ENCODE results near the gene RAB28.

Gene RAB28

GRCh38 chr4:13484122-13484748 lies at the start of gene RAB28:
RAB28 (minus strand) TSS chr4:13484340.
- peak; percentile 95 for DNase-seq

GRCh38 chr4:13531625-13531998 lies 47.5 kb upstream of the RAB28 start:
- DNase-seq = no peak

GRCh38 chr4:13530823-13531624 lies 46.9 kb upstream of the RAB28 start:
- peak; percentile 51 for DNase-seq

GRCh38 chr4:13529128-13529919 lies 45.2 kb upstream of the RAB28 start:
- peak; percentile 52 for DNase-seq

- no peak for DNase-seq
Measured at GRCh38 chr4:13528821-13529127, 44.6 kb upstream of the RAB28 start.

GRCh38 chr4:13527981-13528820 lies 44.1 kb upstream of the RAB28 start:
- DNase-seq = peak; percentile 54

- peak; percentile 50 for DNase-seq
Measured at GRCh38 chr4:13527192-13527980, 43.2 kb upstream of the RAB28 start.

- DNase-seq = no peak
Measured at GRCh38 chr4:13526658-13527057, 42.5 kb upstream of the RAB28 start.

- no peak for DNase-seq
Measured at GRCh38 chr4:13525606-13526281, 41.6 kb upstream of the RAB28 start.

- DNase-seq = peak; percentile 50
Measured at GRCh38 chr4:13524504-13525243, 40.5 kb upstream of the RAB28 start.

- no peak for DNase-seq
Measured at GRCh38 chr4:13523591-13524503, 39.7 kb upstream of the RAB28 start.

GRCh38 chr4:13523105-13523477 lies 39.0 kb upstream of the RAB28 start:
- no peak for DNase-seq

- peak; percentile 62 for DNase-seq
Measured at GRCh38 chr4:13522282-13523104, 38.4 kb upstream of the RAB28 start.

- no peak for DNase-seq
Measured at GRCh38 chr4:13521047-13521446, 36.9 kb upstream of the RAB28 start.

GRCh38 chr4:13516315-13516860 lies 32.2 kb upstream of the RAB28 start:
- DNase-seq = no peak

GRCh38 chr4:13515268-13515667 lies 31.1 kb upstream of the RAB28 start:
- no peak for DNase-seq

- no peak for DNase-seq
Measured at GRCh38 chr4:13514722-13515121, 30.6 kb upstream of the RAB28 start.

- DNase-seq = no peak
Measured at GRCh38 chr4:13511101-13511500, 27.0 kb upstream of the RAB28 start.
